Panc1 (cell line): ENCODE results near the gene RNU6-8. TPM values are rescaled to one million over a fixed set of nuclear protein-coding genes. Genes with fewer than 3 reads are reported as not detected.

ENCODE experiments used
- ATAC-seq: fragments of 200-7000 bp; cut with Tn5 transposase; 2 replicates; pipeline ENCODE4 v1.9.1; 2020; ENCODE audit warnings: mild to moderate bottlenecking, moderate library complexity
- BruUV-seq: library from RNA; stranded (reverse); fragments of 400-500 nt; replicated peaks from 2 replicates; lab custom pipeline; 2021; lab: Mats Ljungman, UMichigan
- CTCF ChIA-PET: fragments of 300-600 bp; sonication (Branson Sonifier 250); formaldehyde crosslinking; loops from one replicate; lab custom pipeline; 2022; ENCODE audit warnings: antibody characterized with exemption; lab: Charles Lee
- POLR2A ChIA-PET: fragments of 300-600 bp; sonication (Branson Sonifier 250); formaldehyde crosslinking; loops from one replicate; lab custom pipeline; 2022; ENCODE audit warnings: antibody characterized with exemption; lab: Charles Lee
- DNase-seq: peaks from one replicate; pipeline ENCODE4 v3.0.0-alpha.2; 2010; ENCODE audit warnings: low read depth, low spot score
- H3K27ac ChIP-seq: 2 replicates; pipeline ENCODE4 v1.5.1; 2011; ENCODE audit warnings: mild to moderate bottlenecking, low read length, inconsistent platforms
- H3K27me3 ChIP-seq: fragments of 200-500 bp; sonication (Bioruptor generic); 2 replicates; pipeline ENCODE4 v1.6.0; 2014; ENCODE audit warnings: low read length, inconsistent platforms; ENCODE audit not compliant: control insufficient read depth, insufficient read depth
- H3K36me3 ChIP-seq: fragments of 200-500 bp; sonication (Bioruptor generic); 2 replicates; pipeline ENCODE4 v1.5.1; 2014; ENCODE audit warnings: inconsistent platforms, mild to moderate bottlenecking, low read length, moderate library complexity; ENCODE audit not compliant: control insufficient read depth, insufficient read depth
- H3K4me1 ChIP-seq: 2 replicates; pipeline ENCODE4 v1.5.1; 2011; ENCODE audit warnings: inconsistent platforms, mild to moderate bottlenecking, low read length, moderate library complexity; ENCODE audit not compliant: control insufficient read depth, insufficient read depth
- H3K4me3 ChIP-seq, 2 experiments: 2 replicates each; pipeline ENCODE4 v1.5.1; 2011 to 2012; ENCODE audit warnings: low read depth in 2 of 2, low read length in 2 of 2, mild to moderate bottlenecking in 2 of 2, inconsistent platforms in 1 of 2, moderate library complexity in 1 of 2
- H3K9me3 ChIP-seq: fragments of 200-500 bp; sonication (Bioruptor generic); 2 replicates; pipeline ENCODE4 v1.5.1; 2014; ENCODE audit warnings: low read depth, mild to moderate bottlenecking, inconsistent platforms, low read length, moderate library complexity; ENCODE audit not compliant: control insufficient read depth, insufficient read depth
- CTCF ChIP-seq: fragments of 450-650 bp; IDR thresholded peaks from 2 replicates; pipeline ENCODE4 v1.5.1; 2017; ENCODE audit warnings: mild to moderate bottlenecking
- POLR2AphosphoS5 ChIP-seq: IDR thresholded peaks from 2 replicates; pipeline ENCODE4 v1.6.1; 2012; ENCODE audit warnings: mild to moderate bottlenecking, low read depth, low read length, moderate library complexity
- REST ChIP-seq, 2 experiments: IDR thresholded peaks; 2 replicates each; pipeline ENCODE4 v1.6.1; 2011 to 2012; ENCODE audit warnings: low read depth in 2 of 2, control low read depth in 1 of 2, low read length in 1 of 2, mild to moderate bottlenecking in 1 of 2, moderate library complexity in 1 of 2; ENCODE audit not compliant: insufficient read depth in 1 of 2
- SIN3A ChIP-seq: IDR thresholded peaks from 2 replicates; pipeline ENCODE4 v1.6.1; 2012; ENCODE audit warnings: low read depth, mild to moderate bottlenecking, low read length, moderate library complexity, borderline replicate concordance; ENCODE audit not compliant: insufficient read depth
- TCF7L2 ChIP-seq: IDR thresholded peaks from 2 replicates; pipeline ENCODE4 v1.6.1; 2011; ENCODE audit warnings: mild to moderate bottlenecking, low read depth, low read length, inconsistent platforms
- in situ Hi-C: cut with HindIII; loops from 2 replicates; pipeline ENCODE4 v1.10.0; 2016; ENCODE audit warnings: low sequenced_read_pairs, low pct_unique_long_range_greater_than_20kb
- intact Hi-C: fragments of 100-400 bp; cut with micrococcal nuclease; formaldehyde crosslinking; loops from one replicate; pipeline ENCODE4 v1.10.0; 2022; ENCODE audit not compliant: unreplicated experiment
- total RNA-seq: library from RNA; stranded (reverse); gene quantifications from one replicate; pipeline ENCODE4 v1.2.1, GENCODE V29; 2021; ENCODE audit not compliant: unreplicated experiment

The RNU6-8 gene
- total RNA-seq, 1 experiment from 2014 or later, result not detected

GRCh38 chr14:32201193-32201815 is 1.8 kb downstream of the RNU6-8 start:
- Histone ChIP-seq H3K36me3 (no peaks in the 10 kb centered on the region), H3K4me1 (peaks cover 3% of the 10 kb centered on the region), H3K27ac (peak overlapping the region; percentile 76), H3K27me3 (no peaks in the 10 kb centered on the region; the same call in 1 of the 2 replicates), H3K4me3 (peak overlapping the region; percentile 64 to 85), H3K9me3 (no peaks in the 10 kb centered on the region)
- intact Hi-C loops (loop anchor here (10.0 kb wide), 1 partner anchor 127 kb away; the partner anchor contains the start of gene ARHGAP5), in situ Hi-C loops (no loop called here)
- ChIA-PET POLR2A (no interaction called here), CTCF (no interaction called here)
- peak; percentile 78 for TF ChIP-seq TCF7L2
- no peak for TF ChIP-seq CTCF
- TF ChIP-seq REST (IDR thresholded peaks at IDR 0.05; ENCODE audit: insufficient read depth in 1 of 2, low read depth in 2 of 2, low read length in 1 of 2), result peak; percentile 82 to 88
- no peak for TF ChIP-seq POLR2AphosphoS5
- TF ChIP-seq SIN3A, result 0 out of 2 replicates have a peak, but pooled peaks have one; percentile 67
- DNase-seq (peak; percentile 45), ATAC-seq (peak; percentile 88)
- no TSS peak for BruUV-seq

- ATAC-seq (0 out of 2 replicates have a peak, but pooled peaks have one; percentile 1), DNase-seq (peak; percentile 47)
- Histone ChIP-seq H3K27ac (peak overlapping the region; percentile 76), H3K4me1 (peaks cover 3% of the 10 kb centered on the region), H3K4me3 (peak overlapping the region; percentile 64 to 85), H3K36me3 (no peaks in the 10 kb centered on the region), H3K27me3 (no peaks in the 10 kb centered on the region; the same call in 1 of the 2 replicates), H3K9me3 (no peaks in the 10 kb centered on the region)
- ChIA-PET CTCF (no interaction called here), POLR2A (no interaction called here)
- TF ChIP-seq POLR2AphosphoS5 (no peak), TCF7L2 (no peak), REST (IDR thresholded peaks at IDR 0.05; ENCODE audit: insufficient read depth in 1 of 2, low read depth in 2 of 2, low read length in 1 of 2) (no peak), CTCF (no peak), SIN3A (no peak)
- BruUV-seq, result no TSS peak
- intact Hi-C loops, result loop anchor here (10.0 kb wide), 1 partner anchor 126 kb away; the partner anchor contains the start of gene ARHGAP5
- in situ Hi-C loops, result no loop called here
Measured at GRCh38 chr14:32200368-32201192, 2.5 kb downstream of the RNU6-8 start.
